ENCODE data around the gene KTI12.
"Not testable (repeated sequence)": the region's sequence is repeated elsewhere in the genome, so short reads cannot be mapped to it uniquely, and the experiment has no call there.

The KTI12 gene, protein sequence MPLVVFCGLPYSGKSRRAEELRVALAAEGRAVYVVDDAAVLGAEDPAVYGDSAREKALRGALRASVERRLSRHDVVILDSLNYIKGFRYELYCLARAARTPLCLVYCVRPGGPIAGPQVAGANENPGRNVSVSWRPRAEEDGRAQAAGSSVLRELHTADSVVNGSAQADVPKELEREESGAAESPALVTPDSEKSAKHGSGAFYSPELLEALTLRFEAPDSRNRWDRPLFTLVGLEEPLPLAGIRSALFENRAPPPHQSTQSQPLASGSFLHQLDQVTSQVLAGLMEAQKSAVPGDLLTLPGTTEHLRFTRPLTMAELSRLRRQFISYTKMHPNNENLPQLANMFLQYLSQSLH
- long read RNA-seq, transcript KTI12-201 (1 exons, 1,714 nt): major isoform, 231 of 231 reads
- long read RNA-seq, partial matches to known transcripts: 0 of 231 reads
- long read RNA-seq, other reads (novel, unspliced or antisense): 0 of 231 reads

DNA sequence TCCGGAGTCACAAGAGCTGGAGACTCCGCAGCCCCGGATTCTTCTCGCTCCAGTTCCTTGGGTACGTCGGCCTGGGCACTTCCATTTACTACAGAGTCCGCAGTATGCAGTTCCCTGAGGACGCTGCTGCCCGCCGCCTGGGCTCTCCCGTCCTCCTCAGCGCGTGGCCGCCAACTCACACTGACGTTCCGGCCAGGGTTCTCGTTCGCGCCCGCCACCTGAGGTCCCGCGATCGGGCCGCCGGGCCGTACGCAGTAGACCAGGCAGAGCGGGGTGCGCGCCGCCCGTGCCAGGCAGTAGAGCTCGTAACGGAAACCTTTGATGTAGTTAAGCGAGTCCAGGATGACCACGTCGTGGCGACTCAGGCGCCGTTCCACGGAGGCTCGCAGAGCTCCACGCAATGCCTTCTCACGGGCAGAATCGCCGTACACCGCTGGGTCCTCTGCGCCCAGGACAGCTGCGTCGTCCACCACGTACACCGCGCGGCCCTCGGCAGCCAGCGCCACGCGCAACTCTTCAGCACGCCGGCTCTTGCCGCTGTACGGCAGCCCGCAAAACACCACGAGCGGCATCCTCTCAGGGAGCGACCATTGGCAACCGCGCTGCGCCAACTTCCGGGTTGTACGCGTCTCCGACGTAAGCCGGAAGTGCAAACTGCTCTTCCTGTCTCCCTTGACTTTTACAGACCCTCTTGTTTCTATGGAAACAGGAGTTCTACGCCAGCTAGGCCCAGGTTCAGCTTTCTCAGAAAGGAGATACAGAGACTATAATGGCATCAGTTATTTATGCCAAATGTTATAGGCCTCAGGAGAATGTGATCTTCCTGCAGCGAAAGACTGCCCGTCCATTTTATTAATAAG, at the start of gene KTI12:
TSS of gene KTI12 (minus strand) at position 621 of the 860 bp plus-strand sequence. CDS start at position 572, 49 bp downstream.
- peak within 1 kb of the TSS; percentile 86 for H3K27ac ChIP-seq (replicated peaks)
- peak; percentile 90 for DNase-seq (ENCODE audit: low read depth in 1 of 2, low spot score in 1 of 2)
- TF ChIP-seq, protein P1, sequence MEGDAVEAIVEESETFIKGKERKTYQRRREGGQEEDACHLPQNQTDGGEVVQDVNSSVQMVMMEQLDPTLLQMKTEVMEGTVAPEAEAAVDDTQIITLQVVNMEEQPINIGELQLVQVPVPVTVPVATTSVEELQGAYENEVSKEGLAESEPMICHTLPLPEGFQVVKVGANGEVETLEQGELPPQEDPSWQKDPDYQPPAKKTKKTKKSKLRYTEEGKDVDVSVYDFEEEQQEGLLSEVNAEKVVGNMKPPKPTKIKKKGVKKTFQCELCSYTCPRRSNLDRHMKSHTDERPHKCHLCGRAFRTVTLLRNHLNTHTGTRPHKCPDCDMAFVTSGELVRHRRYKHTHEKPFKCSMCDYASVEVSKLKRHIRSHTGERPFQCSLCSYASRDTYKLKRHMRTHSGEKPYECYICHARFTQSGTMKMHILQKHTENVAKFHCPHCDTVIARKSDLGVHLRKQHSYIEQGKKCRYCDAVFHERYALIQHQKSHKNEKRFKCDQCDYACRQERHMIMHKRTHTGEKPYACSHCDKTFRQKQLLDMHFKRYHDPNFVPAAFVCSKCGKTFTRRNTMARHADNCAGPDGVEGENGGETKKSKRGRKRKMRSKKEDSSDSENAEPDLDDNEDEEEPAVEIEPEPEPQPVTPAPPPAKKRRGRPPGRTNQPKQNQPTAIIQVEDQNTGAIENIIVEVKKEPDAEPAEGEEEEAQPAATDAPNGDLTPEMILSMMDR (IDR thresholded peaks at IDR 0.05; ENCODE audit: insufficient read depth, low read length): no peak
- TF ChIP-seq GABPA (IDR thresholded peaks at IDR 0.05; ENCODE audit: low read depth): peak; percentile 79
- peak; percentile 98 for TF ChIP-seq POLR2AphosphoS5 (IDR thresholded peaks at IDR 0.05; ENCODE audit: low read depth)
- TF ChIP-seq, protein P2, sequence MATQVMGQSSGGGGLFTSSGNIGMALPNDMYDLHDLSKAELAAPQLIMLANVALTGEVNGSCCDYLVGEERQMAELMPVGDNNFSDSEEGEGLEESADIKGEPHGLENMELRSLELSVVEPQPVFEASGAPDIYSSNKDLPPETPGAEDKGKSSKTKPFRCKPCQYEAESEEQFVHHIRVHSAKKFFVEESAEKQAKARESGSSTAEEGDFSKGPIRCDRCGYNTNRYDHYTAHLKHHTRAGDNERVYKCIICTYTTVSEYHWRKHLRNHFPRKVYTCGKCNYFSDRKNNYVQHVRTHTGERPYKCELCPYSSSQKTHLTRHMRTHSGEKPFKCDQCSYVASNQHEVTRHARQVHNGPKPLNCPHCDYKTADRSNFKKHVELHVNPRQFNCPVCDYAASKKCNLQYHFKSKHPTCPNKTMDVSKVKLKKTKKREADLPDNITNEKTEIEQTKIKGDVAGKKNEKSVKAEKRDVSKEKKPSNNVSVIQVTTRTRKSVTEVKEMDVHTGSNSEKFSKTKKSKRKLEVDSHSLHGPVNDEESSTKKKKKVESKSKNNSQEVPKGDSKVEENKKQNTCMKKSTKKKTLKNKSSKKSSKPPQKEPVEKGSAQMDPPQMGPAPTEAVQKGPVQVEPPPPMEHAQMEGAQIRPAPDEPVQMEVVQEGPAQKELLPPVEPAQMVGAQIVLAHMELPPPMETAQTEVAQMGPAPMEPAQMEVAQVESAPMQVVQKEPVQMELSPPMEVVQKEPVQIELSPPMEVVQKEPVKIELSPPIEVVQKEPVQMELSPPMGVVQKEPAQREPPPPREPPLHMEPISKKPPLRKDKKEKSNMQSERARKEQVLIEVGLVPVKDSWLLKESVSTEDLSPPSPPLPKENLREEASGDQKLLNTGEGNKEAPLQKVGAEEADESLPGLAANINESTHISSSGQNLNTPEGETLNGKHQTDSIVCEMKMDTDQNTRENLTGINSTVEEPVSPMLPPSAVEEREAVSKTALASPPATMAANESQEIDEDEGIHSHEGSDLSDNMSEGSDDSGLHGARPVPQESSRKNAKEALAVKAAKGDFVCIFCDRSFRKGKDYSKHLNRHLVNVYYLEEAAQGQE (IDR thresholded peaks at IDR 0.05; ENCODE audit: insufficient replicate concordance, low read depth): no peak
- peak; percentile 51; the same call in 1 of the 2 replicates for TF ChIP-seq SPI1 (IDR thresholded peaks at IDR 0.05; ENCODE audit: borderline replicate concordance, low read depth)

DNA sequence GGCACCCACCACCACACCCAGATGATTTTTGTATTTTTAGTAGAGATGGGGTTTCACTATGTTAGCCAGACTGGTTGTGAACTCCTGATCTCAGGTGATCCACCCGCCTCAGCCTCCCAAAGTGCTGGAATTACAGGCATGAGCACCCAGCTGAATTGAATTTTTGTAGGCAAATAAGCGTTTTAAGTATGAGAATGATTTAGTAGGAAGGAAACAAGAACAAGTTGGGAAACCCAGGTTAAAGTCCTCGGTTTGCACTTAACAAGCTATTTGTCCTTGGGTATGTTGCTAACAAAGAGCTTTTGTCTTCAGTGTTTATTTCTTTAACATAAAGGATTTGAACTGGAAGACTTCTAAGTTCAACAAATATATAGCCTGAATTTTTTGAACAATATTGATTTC, 46.4 kb upstream of the KTI12 start:
- TF ChIP-seq GABPA (IDR thresholded peaks at IDR 0.05; ENCODE audit: low read depth): no peak
- TF ChIP-seq, protein P2 (IDR thresholded peaks at IDR 0.05; ENCODE audit: insufficient replicate concordance, low read depth): no peak
- TF ChIP-seq, protein P1 (IDR thresholded peaks at IDR 0.05; ENCODE audit: insufficient read depth, low read length): no peak
- no peak for TF ChIP-seq POLR2AphosphoS5 (IDR thresholded peaks at IDR 0.05; ENCODE audit: low read depth)
- no peak for TF ChIP-seq SPI1 (IDR thresholded peaks at IDR 0.05; ENCODE audit: borderline replicate concordance, low read depth)
- no peak for DNase-seq (ENCODE audit: low read depth in 1 of 2, low spot score in 1 of 2)
- no peak overlapping the region for H3K27ac ChIP-seq (replicated peaks)

More for the DNA sequence above, at the start of gene KTI12:
- Histone ChIP-seq H3K4me3 (replicated peaks; ENCODE audit: insufficient read depth, low read length) (peak within 1 kb of the TSS; percentile 66), H3K27me3 (ENCODE audit: insufficient read depth, poor library complexity, severe bottlenecking) (no peaks in the 10 kb centered on the region)

DNA sequence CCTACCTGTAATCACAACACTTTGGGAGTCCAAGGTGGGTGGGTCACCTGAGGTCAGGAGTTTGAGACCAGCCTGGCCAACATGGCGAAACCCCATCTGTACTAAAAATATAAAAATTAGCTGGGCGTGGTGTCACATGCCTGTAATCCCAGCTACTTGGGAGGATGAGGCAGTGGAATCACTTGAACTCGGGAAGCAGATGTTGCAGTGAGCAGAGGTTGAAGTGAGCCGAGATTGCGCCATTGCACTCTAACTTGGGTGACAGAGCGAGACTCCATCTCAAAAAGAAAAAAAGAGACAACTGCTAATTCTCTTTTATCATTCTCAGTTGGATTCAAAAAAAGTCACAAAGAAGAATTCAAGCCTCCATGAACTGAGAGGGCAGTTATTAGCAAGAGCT, 43.7 kb upstream of the KTI12 start:
- H3K27me3 ChIP-seq (ENCODE audit: insufficient read depth, poor library complexity, severe bottlenecking); DNase-seq (ENCODE audit: low read depth in 1 of 2, low spot score in 1 of 2); H3K4me3 ChIP-seq (replicated peaks; ENCODE audit: insufficient read depth, low read length); H3K27ac ChIP-seq (replicated peaks): not testable (repeated sequence)

More for the DNA sequence above, 46.4 kb upstream of the KTI12 start:
- Histone ChIP-seq H3K27me3 (ENCODE audit: insufficient read depth, poor library complexity, severe bottlenecking) (no peaks in the 10 kb centered on the region), H3K4me3 (replicated peaks; ENCODE audit: insufficient read depth, low read length) (no peak overlapping the region)

DNA sequence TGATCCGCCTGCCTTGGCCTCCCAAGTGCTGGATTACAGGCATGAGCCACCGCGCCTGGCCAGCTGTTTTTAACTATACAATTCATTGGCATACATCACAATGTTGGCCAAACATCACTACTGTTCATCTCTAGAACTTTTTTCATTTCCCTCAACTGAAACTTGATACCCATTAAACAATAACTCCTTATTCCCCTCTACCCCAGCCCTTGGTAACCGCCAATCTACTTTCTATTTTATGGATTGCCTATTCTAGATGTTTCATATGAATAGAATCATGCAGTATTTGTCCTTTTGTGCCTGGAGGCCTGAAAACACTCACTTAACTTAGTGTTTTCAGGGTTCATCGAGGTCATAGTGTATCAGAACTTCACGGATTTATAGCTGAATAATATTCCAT, 38.7 kb upstream of the KTI12 start:
- Histone ChIP-seq H3K4me3 (replicated peaks; ENCODE audit: insufficient read depth, low read length) (no peak overlapping the region), H3K27me3 (ENCODE audit: insufficient read depth, poor library complexity, severe bottlenecking) (no peaks in the 10 kb centered on the region), H3K27ac (replicated peaks) (no peak overlapping the region)
- no peak for DNase-seq (ENCODE audit: low read depth in 1 of 2, low spot score in 1 of 2)
- TF ChIP-seq POLR2AphosphoS5 (IDR thresholded peaks at IDR 0.05; ENCODE audit: low read depth): no peak
- TF ChIP-seq GABPA (IDR thresholded peaks at IDR 0.05; ENCODE audit: low read depth): no peak
- TF ChIP-seq, protein P1 (IDR thresholded peaks at IDR 0.05; ENCODE audit: insufficient read depth, low read length): no peak
- TF ChIP-seq, protein P2 (IDR thresholded peaks at IDR 0.05; ENCODE audit: insufficient replicate concordance, low read depth): no peak
- TF ChIP-seq SPI1 (IDR thresholded peaks at IDR 0.05; ENCODE audit: borderline replicate concordance, low read depth): no peak
